ENCODE data around the gene KLF3. TPM values are rescaled to one million over a fixed set of nuclear protein-coding genes. Genes with fewer than 3 reads are reported as not detected.
A peak's percentile ranks its signal among the peaks of the same experiment; 100 is the strongest.

Gene KLF3
- total and polyA plus RNA-seq, 9 of the 15 experiments (the other 6 are each of a cell fraction or from before 2014, with no cell fraction given), result 9.9 to 47.2 (median 18.1) TPM

- TF ChIP-seq PBX2 (CRISPR knock-in tag; IDR thresholded peaks at IDR 0.05; ENCODE audit: low read depth) (no peak), PBX2 (tag; conservative IDR thresholded peaks at IDR 0.05; ENCODE audit: low read depth) (peak; percentile 89), NBN (IDR thresholded peaks at IDR 0.05; ENCODE audit: low read depth) (0 out of 2 replicates have a peak, but pooled peaks have one; percentile 41), IRF2 (CRISPR knock-in tag; IDR thresholded peaks at IDR 0.05) (no peak), PML (IDR thresholded peaks at IDR 0.05; ENCODE audit: low read length) (no peak), GATA2 (CRISPR knock-in tag; IDR thresholded peaks at IDR 0.05) (0 out of 2 replicates have a peak, but pooled peaks have one; percentile 21), SIRT6 (IDR thresholded peaks at IDR 0.05; ENCODE audit: low read depth, low read length) (no peak), ZNF12 (CRISPR knock-in tag; IDR thresholded peaks at IDR 0.05) (no peak), ZNF354B (CRISPR knock-in tag; IDR thresholded peaks at IDR 0.05) (no peak), USF2 (CRISPR knock-in tag; IDR thresholded peaks at IDR 0.05) (no peak), ARNT (IDR thresholded peaks at IDR 0.05) (no peak), ZNF408 (CRISPR knock-in tag; IDR thresholded peaks at IDR 0.05; ENCODE audit: low read depth) (no peak), ELF4 (CRISPR knock-in tag; IDR thresholded peaks at IDR 0.05) (no peak), ZBTB40 (IDR thresholded peaks at IDR 0.05) (no peak), ZBTB40 (CRISPR knock-in tag; IDR thresholded peaks at IDR 0.05) (no peak)
These were observed 10.5 kb downstream of the KLF3 start (continued) for GRCh38 chr4:38674258-38675144.

All from K562 (cell line).